Lung (tissue), 12 donors: ENCODE data around the gene NAALADL2. TPM values are rescaled to one million over a fixed set of nuclear protein-coding genes. Genes with fewer than 3 reads are reported as not detected.

Experiments
- ATAC-seq: fragments of 200-7000 bp; cut with Tn5 transposase; one replicate; pipeline ENCODE4 v1.9.1; 2020; ENCODE audit warnings: moderate number of reproducible peaks; ENCODE audit not compliant: insufficient read depth, low FRiP score
- DNase-seq, 3 donors: peaks; one replicate each; pipeline ENCODE4 v3.0.0-alpha.2; 2013 to 2017
- H3K27ac ChIP-seq, 2 donors: one replicate each; pipeline ENCODE4 v1.5.1; 2013; ENCODE audit warnings: mild to moderate bottlenecking in 2 of 2, moderate library complexity in 2 of 2, control low read depth in 1 of 2, inconsistent platforms in 1 of 2, low read depth in 1 of 2, low read length in 1 of 2
- H3K27me3 ChIP-seq, 3 donors: one replicate each; pipeline ENCODE4 v1.5.1; 2013; ENCODE audit warnings: low read length in 2 of 3; ENCODE audit not compliant: control insufficient read depth in 3 of 3, insufficient read depth in 3 of 3
- H3K36me3 ChIP-seq, 4 donors: one replicate each; pipeline ENCODE4 v1.5.1; 2013; ENCODE audit warnings: low read length in 4 of 4, mild to moderate bottlenecking in 1 of 4, moderate library complexity in 1 of 4; ENCODE audit not compliant: control insufficient read depth in 4 of 4, insufficient read depth in 4 of 4
- H3K4me1 ChIP-seq, 5 donors: one replicate each; pipeline ENCODE4 v1.5.1; 2013; ENCODE audit warnings: low read length in 5 of 5, mild to moderate bottlenecking in 2 of 5, moderate library complexity in 1 of 5; ENCODE audit not compliant: control insufficient read depth in 5 of 5, insufficient read depth in 5 of 5
- H3K4me3 ChIP-seq: one replicate; pipeline ENCODE4 v1.5.1; 2013; ENCODE audit warnings: mild to moderate bottlenecking, control low read depth, moderate library complexity
- H3K9ac ChIP-seq, 2 donors: one replicate each; pipeline ENCODE4 v1.5.1; 2013; ENCODE audit warnings: low read length in 2 of 2, control low read depth in 1 of 2; ENCODE audit not compliant: insufficient read depth in 1 of 2
- H3K9me3 ChIP-seq, 4 donors: one replicate each; pipeline ENCODE4 v1.5.1; 2013; ENCODE audit warnings: low read length in 3 of 4, mild to moderate bottlenecking in 1 of 4, moderate library complexity in 1 of 4; ENCODE audit not compliant: control insufficient read depth in 4 of 4, insufficient read depth in 3 of 4
- CTCF ChIP-seq: IDR thresholded peaks from 2 replicates; pipeline ENCODE4 v1.5.1; 2012; ENCODE audit warnings: mild to moderate bottlenecking; ENCODE audit errors: control extremely low read depth, extremely low read depth
- WGBS, 2 donors: extraction: QIAGEN DNeasy Blood & Tissue Kit; methylation state at CpG; one replicate each; pipeline ENCODE4 v1.1.7; 2013; 5-methylcytosine and 5-hydroxymethylcytosine counted together
- polyA plus RNA-seq, 2 donors: library from polyadenylated mRNA; stranded (reverse); fragments of 200-250 nt; gene quantifications; one replicate each; pipeline ENCODE4 v1.2.1, GENCODE V29; 2013
- total RNA-seq, 2 donors: library from RNA; depleted of rRNA in 1 of 2; stranded (reverse); fragments of >200 nt in 1 of 2; gene quantifications; one replicate each; pipeline ENCODE4 v1.2.1, GENCODE V29; 2014 to 2021
- donor health status: control.
- donor health status: control.
- donor health status: Bipolar disorder and iron deficiency.
- donor health status: healthy.
- donor health status: DM: yes; HTN: yes; CAD: no.

The NAALADL2 gene
- total and polyA plus RNA-seq, 4 donors, result 0.49 to 46.7 (median 4.7) TPM

GRCh38 chr3:175198991-175199783 lies 340.1 kb downstream of the NAALADL2 start:
- Histone ChIP-seq H3K9ac (no peak overlapping the region), H3K4me3 (no peak overlapping the region), H3K27me3 (no peaks in the 10 kb centered on the region), H3K27ac (no peak overlapping the region), H3K4me1 (no peaks in the 10 kb centered on the region), H3K36me3 (no peaks in the 10 kb centered on the region), H3K9me3 (no peaks in the 10 kb centered on the region)
- TF ChIP-seq CTCF, result no peak
- DNase-seq (no peak), ATAC-seq (no peak)
- 90 to 93% methylated on average over 7 of the region's 7 CpGs for WGBS, 2 donors

- Histone ChIP-seq H3K27me3 (no peaks in the 10 kb centered on the region), H3K9me3 (no peaks in the 10 kb centered on the region), H3K4me1 (no peaks in the 10 kb centered on the region), H3K4me3 (no peak overlapping the region), H3K36me3 (no peaks in the 10 kb centered on the region), H3K9ac (no peak overlapping the region), H3K27ac (no peak overlapping the region)
- no peak for TF ChIP-seq CTCF
- 89 to 91% methylated on average over 1 of the region's 1 CpG for WGBS, 2 donors
- ATAC-seq, result no peak
- DNase-seq, result no peak
Observed at GRCh38 chr3:175199961-175200360, 340.8 kb downstream of the NAALADL2 start.

GRCh38 chr3:175200391-175201095 lies 341.4 kb downstream of the NAALADL2 start:
- no peak overlapping the region for H3K27ac ChIP-seq
- WGBS, 2 donors, result 47 to 62% methylated on average over 2 of the region's 2 CpGs
- H3K9me3 ChIP-seq, result peaks cover 0 to 2% (median 0%) of the 10 kb centered on the region in 4 donors
- TF ChIP-seq CTCF, result no peak
- H3K4me1 ChIP-seq, result no peaks in the 10 kb centered on the region
- H3K9ac ChIP-seq, result no peak overlapping the region
- ATAC-seq (no peak), DNase-seq (no peak)
- H3K36me3 ChIP-seq, result no peaks in the 10 kb centered on the region
- no peak overlapping the region for H3K4me3 ChIP-seq
- no peaks in the 10 kb centered on the region for H3K27me3 ChIP-seq
